GM12892 (cell line): ENCODE measurements around the gene ENDOV.

Source experiments
- POLR2A ChIP-seq: IDR thresholded peaks from 2 replicates; pipeline ENCODE4 v1.6.1; 2011; ENCODE audit warnings: low read depth, low read length, control low read depth
- POLR2AphosphoS5 ChIP-seq: IDR thresholded peaks from 2 replicates; pipeline ENCODE4 v1.6.1; 2011; ENCODE audit warnings: low read depth, low read length, control low read depth
- TAF1 ChIP-seq: IDR thresholded peaks from 2 replicates; pipeline ENCODE4 v1.6.1; 2011; ENCODE audit warnings: low read depth, mild to moderate bottlenecking, control low read depth, low read length, borderline replicate concordance

GRCh38 chr17:80443916-80444643, 29.1 kb downstream of the ENDOV start:
- TF ChIP-seq POLR2A: no peak
- TF ChIP-seq POLR2AphosphoS5: no peak
- TF ChIP-seq TAF1: no peak
